K562 (cell line): ENCODE results near the gene BRSK1.

Experiments
- ATF4 ChIP-seq: fragments of 450-650 bp; formaldehyde crosslinking; IDR thresholded peaks from 2 replicates; pipeline ENCODE4 v1.4.0; 2022; ENCODE audit warnings: mild to moderate bottlenecking, moderate library complexity
- ETV5 ChIP-seq: sonication (generic); formaldehyde crosslinking; IDR thresholded peaks from 2 replicates; pipeline ENCODE4 v1.4.0; 2020; ENCODE audit warnings: low read depth, mild to moderate bottlenecking, missing genetic modification reagents
- FOXP1 ChIP-seq: sonication (generic); formaldehyde crosslinking; IDR thresholded peaks from 2 replicates; pipeline ENCODE4 v1.8.0; 2022; ENCODE audit warnings: mild to moderate bottlenecking, missing genetic modification reagents
- GTF2E2 ChIP-seq: fragments of 200-800 bp; sonication (Bioruptor generic); IDR thresholded peaks from 2 replicates; pipeline ENCODE4 v1.6.1; 2016; ENCODE audit warnings: missing genetic modification characterization, missing compliant biosample characterization
- NR2C2 ChIP-seq, 2 experiments: fragments of 200-800 bp in 1 of 2; sonication (Bioruptor generic) in 1 of 2; sonication (generic) in 1 of 2; formaldehyde crosslinking in 1 of 2; IDR thresholded peaks; 2 replicates each; pipeline versions ENCODE4 v1.6.1 to v1.8.0; 2016 to 2022; ENCODE audit warnings: mild to moderate bottlenecking in 1 of 2, missing compliant biosample characterization in 1 of 2, missing genetic modification characterization in 1 of 2, missing genetic modification reagents in 1 of 2
- POLR2A ChIP-seq: fragments of 450-650 bp; conservative IDR thresholded peaks from 2 replicates; pipeline ENCODE4 v1.6.1; 2016
- SETDB1 ChIP-seq: IDR thresholded peaks from one replicate; pipeline ENCODE4 v1.6.1; 2012; ENCODE audit warnings: low read length, control low read depth, inconsistent platforms
- TAF1 ChIP-seq: IDR thresholded peaks from 2 replicates; pipeline ENCODE4 v1.6.1; 2011; ENCODE audit warnings: mild to moderate bottlenecking, low read length, moderate library complexity; ENCODE audit not compliant: insufficient read depth, control insufficient read depth, severe bottlenecking; ENCODE audit errors: extremely low read depth
- XRCC4 ChIP-seq: IDR thresholded peaks from one replicate; pipeline ENCODE4 v1.6.1; 2011; ENCODE audit not compliant: insufficient read depth, insufficient read length; ENCODE audit errors: extremely low read depth
- ZHX1 ChIP-seq: fragments of 150-350 bp; conservative IDR thresholded peaks from 2 replicates; pipeline ENCODE4 v1.6.1; 2014; ENCODE audit warnings: low read length
- ZNF274 ChIP-seq: IDR thresholded peaks from 2 replicates; pipeline ENCODE4 v1.6.1; 2011; ENCODE audit warnings: low read depth, mild to moderate bottlenecking, low read length, moderate library complexity, borderline replicate concordance
- ZNF347 ChIP-seq: fragments of 450-650 bp; formaldehyde crosslinking; IDR thresholded peaks from 2 replicates; pipeline ENCODE4 v1.4.0; 2020; ENCODE audit warnings: low read depth, mild to moderate bottlenecking, moderate library complexity

- TF ChIP-seq POLR2A (no peak), FOXP1 (CRISPR knock-in tag) (no peak), ZHX1 (no peak), ATF4 (CRISPR knock-in tag) (no peak), XRCC4 (no peak), TAF1 (no peak), ETV5 (no peak), ZNF347 (CRISPR knock-in tag) (no peak), GTF2E2 (no peak), SETDB1 (no peak), ZNF274 (no peak), NR2C2 (CRISPR knock-in tag; IDR thresholded peaks at IDR 0.05) (no peak), NR2C2 (tag; IDR thresholded peaks at IDR 0.05) (no peak)
These were observed 11.7 kb upstream of the BRSK1 start for GRCh38 chr19:55272142-55272541.
